ENCODE results near the gene OPRL1.

Gene OPRL1

DNA sequence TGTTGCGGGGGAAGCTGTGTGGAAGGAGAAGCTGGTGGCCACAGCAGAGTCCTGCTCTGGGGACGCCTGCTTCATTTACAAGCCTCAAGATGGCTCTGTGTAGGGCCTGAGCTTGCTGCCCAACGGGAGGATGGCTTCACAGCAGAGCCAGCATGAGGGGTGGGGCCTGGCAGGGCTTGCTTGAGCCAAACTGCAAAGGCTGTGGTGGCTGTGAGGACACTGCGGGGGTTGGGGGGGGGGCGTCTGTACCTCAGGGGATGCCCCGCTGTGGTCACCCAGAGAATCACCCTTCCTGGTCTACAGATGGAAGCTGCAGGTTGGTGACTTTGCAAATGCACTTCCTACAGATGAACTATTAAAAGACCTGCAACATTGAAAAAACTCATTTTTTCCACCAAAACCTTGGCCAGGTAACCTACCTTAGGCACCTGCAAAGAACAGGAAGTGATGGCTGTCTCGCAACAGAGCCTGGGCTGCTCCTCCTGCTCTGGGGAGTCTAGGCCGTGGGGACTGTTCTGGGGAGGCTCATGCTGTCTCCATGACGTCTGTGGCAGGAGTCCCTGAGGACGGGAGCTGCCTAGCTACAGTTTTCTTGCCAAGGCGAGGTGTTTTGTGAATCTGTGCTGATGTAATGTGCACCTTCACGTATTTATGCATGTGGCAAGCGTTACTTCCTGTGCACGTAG is 20.1 kb downstream of the OPRL1 start:
- no peak for DNase-seq (ENCODE audit: insufficient read length, low spot score)
- TF ChIP-seq POLR2A (IDR thresholded peaks at IDR 0.05; ENCODE audit: low read depth, low read length): no peak
- no peak for FAIRE-seq

DNA sequence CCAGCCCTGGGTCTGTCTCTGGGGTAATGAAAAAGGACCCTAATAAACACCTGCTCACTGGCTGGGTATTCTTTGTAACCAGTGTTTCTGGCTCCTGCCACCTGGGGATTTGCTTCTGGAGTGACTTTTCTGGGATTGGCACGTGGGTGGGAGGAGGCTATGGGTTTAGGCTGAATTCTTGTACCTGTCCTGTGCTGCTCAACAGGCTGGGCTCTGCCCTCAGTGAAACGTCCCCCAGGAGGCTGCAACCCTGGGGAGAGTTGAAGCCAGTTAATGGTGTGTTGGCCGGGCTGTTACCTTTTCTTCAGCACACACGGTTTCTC is 20.6 kb downstream of the OPRL1 start:
- FAIRE-seq: no peak

DNA sequence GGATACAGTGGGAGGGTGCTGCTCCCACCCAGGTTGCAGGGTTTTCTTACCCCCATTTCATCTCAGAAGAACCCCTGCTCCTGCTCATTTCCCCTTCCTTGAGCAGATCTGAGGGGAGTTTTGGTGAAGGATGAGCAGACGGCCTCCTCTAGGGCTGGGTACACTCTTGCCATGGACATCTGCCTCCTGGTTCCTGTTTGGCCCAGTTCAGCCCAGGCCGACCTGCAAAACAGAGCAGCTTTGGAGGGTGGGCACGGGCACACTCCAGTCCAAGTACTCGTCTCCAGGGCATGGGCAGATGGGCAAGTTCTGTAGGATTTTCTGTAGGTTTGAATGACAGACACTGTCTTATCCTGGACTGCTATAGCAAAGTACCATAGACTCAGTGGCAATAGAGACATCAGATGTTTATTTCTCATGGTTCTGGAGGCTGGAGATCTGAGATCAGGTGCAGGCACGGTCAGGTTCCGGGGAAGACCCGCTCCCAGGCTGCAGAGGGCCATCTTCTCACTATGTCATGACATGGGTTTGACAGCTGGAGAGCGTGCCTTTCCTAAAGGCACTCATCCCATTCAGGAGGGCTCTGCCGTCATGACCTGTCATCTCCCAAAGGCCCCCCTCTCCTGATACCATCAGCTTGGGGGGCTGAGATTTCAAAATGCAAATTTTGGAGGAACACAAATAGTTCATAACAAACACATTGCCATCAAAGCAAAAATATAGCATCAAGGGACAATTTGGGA is 21.2 kb downstream of the OPRL1 start:
- no peak for TF ChIP-seq POLR2A (IDR thresholded peaks at IDR 0.05; ENCODE audit: low read depth, low read length)
- FAIRE-seq: no peak
- no peak for DNase-seq (ENCODE audit: insufficient read length, low spot score)

More for the DNA sequence above, 20.6 kb downstream of the OPRL1 start:
- DNase-seq (ENCODE audit: insufficient read length, low spot score): no peak
- TF ChIP-seq POLR2A (IDR thresholded peaks at IDR 0.05; ENCODE audit: low read depth, low read length): no peak

DNA sequence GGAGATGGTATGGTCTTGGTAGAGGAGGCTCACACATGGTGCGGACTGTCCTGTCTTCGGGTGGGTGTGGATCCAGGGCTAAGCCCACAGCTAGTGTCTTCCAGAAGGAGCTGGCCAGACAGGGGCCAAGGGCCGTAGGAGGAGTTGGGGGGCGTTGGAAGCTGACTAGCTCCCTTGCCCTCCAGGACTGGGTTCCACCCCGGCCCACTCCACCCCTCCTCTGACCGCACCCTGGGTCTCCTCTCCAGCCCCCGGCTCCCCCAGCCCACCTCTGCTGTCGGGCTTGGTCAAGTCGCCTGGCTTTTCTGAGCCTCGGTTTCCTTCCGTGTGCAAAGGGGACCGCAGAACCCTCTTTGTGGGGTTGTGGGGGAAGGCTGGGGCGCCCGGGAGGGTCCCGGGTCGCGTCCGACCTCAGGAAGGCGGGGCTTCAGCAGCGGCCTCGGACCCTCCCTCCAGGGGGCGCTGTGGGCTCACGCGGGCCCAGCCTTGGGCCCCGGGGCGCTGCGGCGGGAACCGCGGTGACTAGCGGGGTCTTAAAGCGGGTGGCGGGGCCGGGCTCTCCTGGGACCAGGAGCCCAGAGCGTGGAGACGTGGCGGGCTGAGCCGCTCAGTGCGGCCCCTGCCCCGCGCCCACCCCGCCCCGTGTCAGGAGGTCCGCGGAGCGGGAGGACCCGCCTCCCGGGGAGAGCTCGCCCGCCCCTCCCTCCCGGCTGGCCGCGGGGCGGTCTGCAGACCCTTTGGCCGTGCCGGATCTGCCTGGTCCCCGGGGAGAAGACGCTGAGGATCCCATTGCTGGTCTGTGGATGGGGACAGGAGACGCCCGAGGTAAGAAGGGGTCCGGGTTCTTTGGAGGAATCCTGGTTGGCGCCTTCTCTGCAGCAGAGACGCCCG is 22.1 kb downstream of the OPRL1 start:
- no peak for FAIRE-seq
- no peak for TF ChIP-seq POLR2A (IDR thresholded peaks at IDR 0.05; ENCODE audit: low read depth, low read length)
- peak; percentile 72 for DNase-seq (ENCODE audit: insufficient read length, low spot score)

DNA sequence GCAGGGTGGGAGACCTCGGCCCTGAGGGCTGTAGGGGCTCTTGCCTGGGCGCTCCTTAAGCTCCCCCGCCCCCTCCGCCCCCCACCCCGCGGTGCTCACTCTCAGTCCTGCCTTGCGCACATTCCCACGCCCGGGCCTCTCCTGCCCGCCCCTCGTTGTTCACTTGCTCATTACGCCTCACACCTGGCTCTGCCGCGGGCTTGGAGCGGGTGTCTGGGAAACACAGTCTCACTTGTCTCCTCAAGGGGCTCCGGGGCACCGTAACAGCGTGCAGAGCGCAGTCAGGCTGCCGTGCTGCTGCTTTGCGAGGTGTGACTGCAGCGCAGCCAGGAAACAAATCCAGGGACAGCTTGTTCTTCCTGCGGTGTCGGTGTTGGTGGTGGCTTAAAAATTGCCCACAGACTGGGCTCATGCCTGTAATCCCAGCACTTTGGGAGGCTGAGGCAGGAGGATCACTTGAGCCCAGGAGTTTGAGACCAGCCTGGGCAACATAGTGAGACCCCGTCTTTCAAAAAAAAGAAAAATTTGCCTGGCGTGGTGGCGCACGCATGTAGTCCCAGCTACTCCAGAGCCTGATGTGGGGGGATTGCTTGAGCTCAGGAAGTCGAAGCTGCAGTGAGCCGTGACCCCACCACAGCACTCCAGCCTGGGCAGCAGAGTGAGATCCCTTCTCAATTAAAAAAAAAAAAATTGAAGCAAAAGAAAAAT is 22.9 kb downstream of the OPRL1 start:
- TF ChIP-seq POLR2A (IDR thresholded peaks at IDR 0.05; ENCODE audit: low read depth, low read length): no peak
- FAIRE-seq: no peak
- no peak for DNase-seq (ENCODE audit: insufficient read length, low spot score)

DNA sequence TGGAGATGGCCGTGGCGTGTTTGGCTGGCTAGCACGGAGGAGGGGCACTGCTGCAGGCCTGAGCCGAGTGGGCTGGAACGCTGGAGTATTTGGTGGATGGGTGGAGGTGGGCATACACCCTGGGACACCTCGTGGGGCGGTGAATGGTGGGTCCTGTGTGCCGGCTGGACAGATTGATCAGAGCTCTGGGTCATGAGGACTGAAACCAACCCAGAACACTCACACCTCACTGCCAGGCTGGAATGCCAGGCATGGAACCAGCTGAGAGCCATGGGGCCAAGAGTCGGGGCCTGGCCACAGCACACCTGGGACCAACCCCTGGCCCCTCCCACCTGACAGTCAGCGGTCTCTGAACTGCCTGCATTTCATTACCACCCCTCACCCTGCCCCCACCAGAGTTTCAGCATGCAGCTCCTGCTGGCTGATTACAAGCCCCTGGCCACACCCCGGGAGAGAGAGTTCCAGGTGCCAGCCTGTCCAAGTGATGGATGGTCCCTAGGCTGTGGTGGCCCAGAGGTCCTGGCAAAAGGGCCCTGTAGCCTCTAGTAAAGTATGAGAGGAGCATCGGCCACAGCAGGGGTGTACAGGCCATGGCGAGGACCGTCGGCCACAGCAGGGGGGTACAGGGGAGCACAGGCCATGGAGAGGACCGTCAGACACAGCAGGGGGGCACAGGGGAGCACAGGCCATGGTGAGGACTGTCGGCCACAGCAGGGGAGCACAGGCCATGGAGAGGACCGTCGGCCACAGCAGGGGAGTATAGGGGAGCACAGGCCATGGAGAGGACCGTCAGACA is 24.2 kb downstream of the OPRL1 start:
- no peak for FAIRE-seq
- no peak for TF ChIP-seq POLR2A (IDR thresholded peaks at IDR 0.05; ENCODE audit: low read depth, low read length)
- DNase-seq (ENCODE audit: insufficient read length, low spot score): no peak

DNA sequence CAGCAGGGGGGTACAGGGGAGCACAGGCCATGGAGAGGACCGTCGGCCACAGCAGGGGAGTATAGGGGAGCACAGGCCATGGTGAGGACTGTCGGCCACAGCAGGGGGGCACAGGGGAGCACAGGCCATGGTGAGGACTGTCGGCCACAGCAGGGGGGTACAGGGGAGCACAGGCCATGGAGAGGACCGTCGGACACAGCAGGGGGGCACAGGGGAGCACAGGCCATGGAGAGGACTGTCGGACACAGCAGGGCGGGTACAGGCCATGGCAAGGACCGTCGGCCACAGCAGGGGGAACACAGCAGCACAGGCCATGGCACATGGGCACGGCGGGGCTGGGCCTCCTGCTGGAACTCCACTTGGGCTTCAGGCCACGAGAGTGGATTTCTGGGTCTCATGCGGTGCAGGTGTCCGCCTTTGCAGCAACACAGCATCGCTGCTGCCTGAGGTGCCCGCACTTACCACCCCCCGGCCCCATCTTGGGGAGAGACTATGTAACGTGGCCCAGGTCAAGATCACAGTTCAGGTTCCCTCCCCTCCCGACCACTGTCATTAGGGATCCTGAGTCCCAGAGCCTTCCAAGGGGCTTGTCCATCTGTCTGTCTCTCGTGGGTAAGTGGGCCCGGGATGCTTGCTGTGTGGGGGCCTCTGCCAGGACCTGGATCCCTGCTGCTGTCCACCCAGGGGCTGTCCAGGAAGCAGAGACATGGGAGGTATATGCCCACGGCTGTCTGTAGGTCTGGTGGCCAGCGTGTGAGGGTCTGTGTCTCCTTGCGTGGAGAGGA is 25.0 kb downstream of the OPRL1 start:
- DNase-seq (ENCODE audit: insufficient read length, low spot score): no peak
- FAIRE-seq: no peak
- no peak for TF ChIP-seq POLR2A (IDR thresholded peaks at IDR 0.05; ENCODE audit: low read depth, low read length)

DNA sequence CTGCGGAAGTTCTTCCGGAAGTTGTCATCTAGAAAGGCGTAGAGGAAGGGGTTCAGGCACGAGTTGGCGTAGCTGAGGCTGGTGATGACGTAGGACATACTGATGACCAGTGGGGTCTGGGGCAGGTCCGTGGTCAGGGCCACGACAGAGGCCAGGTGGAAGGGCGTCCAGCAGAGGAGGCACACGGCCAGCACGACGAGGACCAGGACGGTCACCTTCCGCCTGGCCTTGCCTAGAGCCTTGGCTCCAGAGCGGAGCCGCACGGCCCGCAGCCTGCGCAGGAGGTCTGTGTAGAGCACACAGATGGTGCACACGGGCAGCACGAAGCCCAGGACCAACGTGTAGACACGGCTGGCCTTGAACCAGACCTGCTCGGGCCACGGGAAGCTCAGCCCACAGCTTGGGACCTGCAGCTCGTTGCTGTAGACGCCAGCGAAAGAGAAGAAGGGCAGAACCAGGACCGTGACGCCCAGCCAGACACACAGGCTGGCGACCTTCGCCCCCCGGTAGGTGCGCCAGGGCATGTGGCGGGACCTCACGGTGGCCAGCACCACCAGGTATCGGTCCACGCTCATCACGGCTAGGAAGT is 26.1 kb downstream of the OPRL1 start:
- no peak for TF ChIP-seq POLR2A (IDR thresholded peaks at IDR 0.05; ENCODE audit: low read depth, low read length)
- DNase-seq (ENCODE audit: insufficient read length, low spot score) (no peak), FAIRE-seq (no peak)

DNA sequence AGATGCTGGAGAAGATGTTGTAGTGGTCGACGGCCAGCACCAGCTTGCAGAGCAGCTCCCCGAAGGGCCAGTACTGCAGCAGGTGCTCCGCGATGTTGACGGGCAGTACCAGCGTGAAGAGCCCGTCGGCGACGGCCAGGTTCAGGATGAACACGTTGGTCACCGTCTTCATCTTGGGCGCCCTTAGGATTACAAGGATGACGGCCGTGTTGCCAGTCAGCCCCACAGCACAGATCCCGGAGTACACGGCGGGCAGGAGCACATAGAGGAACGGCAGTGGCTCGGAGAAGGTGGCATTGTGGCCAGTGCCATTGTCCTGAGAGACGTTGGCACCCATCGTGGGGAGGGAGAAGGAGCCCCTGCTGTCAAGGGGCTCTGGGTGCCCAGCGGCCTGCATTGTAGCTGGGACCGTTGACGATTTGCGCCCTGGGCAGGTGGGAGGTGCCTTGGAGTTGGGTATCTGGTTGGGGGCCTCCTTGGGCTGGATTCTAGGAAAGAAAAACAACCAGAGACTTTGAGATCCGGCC is 26.6 kb downstream of the OPRL1 start:
- no peak for FAIRE-seq
- no peak for TF ChIP-seq POLR2A (IDR thresholded peaks at IDR 0.05; ENCODE audit: low read depth, low read length)

DNA sequence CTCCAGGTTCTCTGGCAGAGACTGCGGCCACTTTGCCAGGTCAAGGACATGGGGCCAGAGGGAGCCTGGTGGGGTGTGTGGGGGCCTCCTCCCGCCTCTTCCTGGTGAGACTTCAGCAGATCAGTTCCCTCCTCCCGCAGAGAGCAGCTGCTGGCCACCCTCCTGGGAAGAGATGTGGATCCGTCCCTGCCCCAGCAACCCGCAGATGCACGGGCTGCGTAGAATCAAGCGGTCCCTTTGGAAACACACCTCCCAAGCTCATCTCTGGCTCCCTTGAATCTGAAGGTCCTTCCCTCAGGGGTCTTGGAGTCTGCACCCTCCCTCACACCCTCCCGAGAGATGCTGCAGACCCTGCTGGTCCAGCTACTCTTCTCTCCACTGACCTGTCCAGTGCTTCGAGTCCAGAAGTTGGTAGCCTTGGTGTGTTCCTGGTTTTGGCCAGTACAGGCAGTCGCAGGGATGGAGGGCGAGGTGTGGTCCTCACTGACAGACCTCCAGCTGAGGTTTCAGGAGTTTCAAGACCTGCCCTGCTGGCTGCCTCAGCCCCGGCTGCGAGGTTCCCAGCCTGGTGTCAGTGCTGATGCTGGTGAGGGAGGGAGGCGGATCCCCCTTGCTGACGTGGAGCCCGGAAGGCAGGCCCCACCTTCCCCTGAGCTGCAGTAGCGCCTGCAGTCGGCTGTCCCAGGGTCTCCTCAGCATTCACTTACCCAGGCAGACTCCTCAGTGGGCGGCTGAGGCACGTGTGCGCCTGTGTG is 27.3 kb downstream of the OPRL1 start, which contains the start of gene NPBWR2:
Gene NPBWR2, minus strand, starts transcription at position 585 of the 755 bp plus-strand sequence. CDS start 734 bp downstream, outside the sequence.
- no peak for DNase-seq (ENCODE audit: insufficient read length, low spot score)
- no peak for TF ChIP-seq POLR2A (IDR thresholded peaks at IDR 0.05; ENCODE audit: low read depth, low read length)
- FAIRE-seq: no peak

More for the DNA sequence above, 26.6 kb downstream of the OPRL1 start:
- DNase-seq (ENCODE audit: insufficient read length, low spot score): no peak

Measured in H54 (cell line).